PC-3 (cell line): ENCODE data around the gene APOL1. TPM values are rescaled to one million over a fixed set of nuclear protein-coding genes. Genes with fewer than 3 reads are reported as not detected.
A peak's percentile ranks its signal among the peaks of the same experiment; 100 is the strongest.

ENCODE experiments used
- ATAC-seq: fragments of 200-7000 bp; cut with Tn5 transposase; 2 replicates; pipeline ENCODE4 v1.9.1; 2020; ENCODE audit warnings: mild to moderate bottlenecking, moderate library complexity
- BruUV-seq: library from RNA; stranded (reverse); fragments of 400-500 nt; replicated peaks from 2 replicates; lab custom pipeline; 2021; lab: Mats Ljungman, UMichigan
- CTCF ChIA-PET: fragments of 300-600 bp; sonication (Branson Sonifier 250); formaldehyde crosslinking; loops from one replicate; lab custom pipeline; 2022; ENCODE audit warnings: antibody characterized with exemption; lab: Charles Lee
- POLR2A ChIA-PET: fragments of 300-600 bp; sonication (Branson Sonifier 250); formaldehyde crosslinking; loops from one replicate; lab custom pipeline; 2022; ENCODE audit warnings: antibody characterized with exemption; ENCODE audit not compliant: unreplicated experiment; lab: Charles Lee
- DNase-seq: peaks from one replicate; pipeline ENCODE4 v3.0.0-alpha.2; 2015
- H2AFZ ChIP-seq: fragments of 300-600 bp; sonication (generic); 2 replicates; pipeline ENCODE4 v1.6.0; 2016; ENCODE audit warnings: antibody characterized with exemption, low read length
- H3F3A ChIP-seq: fragments of 300-600 bp; sonication (generic); one replicate; pipeline ENCODE4 v1.6.0; 2017; ENCODE audit warnings: antibody characterized with exemption, low read length, control low read depth, mild to moderate bottlenecking; ENCODE audit not compliant: unreplicated experiment
- H3K27ac ChIP-seq: fragments of 300-600 bp; sonication (generic); 2 replicates; pipeline ENCODE4 v1.5.1; 2016; ENCODE audit warnings: mild to moderate bottlenecking, low read length
- H3K27me3 ChIP-seq: fragments of 300-600 bp; sonication (generic); 2 replicates; pipeline ENCODE4 v1.6.1; 2016; ENCODE audit warnings: low read length, mixed read lengths
- H3K36me3 ChIP-seq: fragments of 300-600 bp; sonication (generic); 2 replicates; pipeline ENCODE4 v1.6.1; 2016; ENCODE audit warnings: low read depth, mixed run types, low read length, mixed read lengths
- H3K4me1 ChIP-seq: fragments of 300-600 bp; sonication (generic); 2 replicates; pipeline ENCODE4 v1.5.1; 2016; ENCODE audit warnings: low read length; ENCODE audit not compliant: insufficient read depth
- H3K4me2 ChIP-seq: fragments of 300-600 bp; sonication (generic); 2 replicates; pipeline ENCODE4 v1.6.0; 2016; ENCODE audit warnings: low read length
- H3K4me3 ChIP-seq: fragments of 300-600 bp; sonication (generic); 2 replicates; pipeline ENCODE4 v1.5.1; 2016; ENCODE audit warnings: mild to moderate bottlenecking, low read length, mixed read lengths
- H3K79me2 ChIP-seq: fragments of 300-600 bp; sonication (generic); 2 replicates; pipeline ENCODE4 v1.6.1; 2017; ENCODE audit warnings: low read length, mixed read lengths
- H3K9ac ChIP-seq: fragments of 300-600 bp; sonication (generic); 2 replicates; pipeline ENCODE4 v1.6.0; 2016; ENCODE audit warnings: mild to moderate bottlenecking, low read length
- H3K9me2 ChIP-seq: fragments of 300-600 bp; sonication (generic); replicated peaks from 2 replicates; pipeline ENCODE4 v1.6.1; 2016; ENCODE audit warnings: mixed run types, low read length, mixed read lengths
- H3K9me3 ChIP-seq: fragments of 300-600 bp; sonication (generic); 2 replicates; pipeline ENCODE4 v1.6.1; 2016; ENCODE audit warnings: low read length, mixed read lengths
- H4K20me1 ChIP-seq: fragments of 300-600 bp; sonication (generic); 2 replicates; pipeline ENCODE4 v1.6.1; 2016; ENCODE audit warnings: low read length, mixed read lengths
- CTCF ChIP-seq: fragments of 300-600 bp; sonication (generic); conservative IDR thresholded peaks from 2 replicates; pipeline ENCODE4 v1.5.1; 2017; ENCODE audit warnings: antibody characterized with exemption, low read depth, mild to moderate bottlenecking, low read length
- EZH2 ChIP-seq: fragments of 300-600 bp; sonication (generic); IDR thresholded peaks from one replicate; pipeline ENCODE4 v1.6.1; 2017; ENCODE audit warnings: antibody characterized with exemption, mild to moderate bottlenecking, low read length; ENCODE audit not compliant: unreplicated experiment
- EZH2phosphoT487 ChIP-seq: fragments of 300-600 bp; sonication (generic); IDR thresholded peaks from 2 replicates; pipeline ENCODE4 v1.6.1; 2018; ENCODE audit warnings: mild to moderate bottlenecking, antibody characterized with exemption, low read length, borderline replicate concordance
- intact Hi-C: fragments of 100-400 bp; cut with micrococcal nuclease; formaldehyde crosslinking; loops from 2 replicates; pipeline ENCODE4 v1.9.0; 2023
- total RNA-seq: library from RNA; depleted of rRNA; stranded (reverse); fragments of >200 nt; gene quantifications from 2 replicates; pipeline ENCODE4 v1.2.3, GENCODE V29; 2014

APOL1 gene
- total RNA-seq, 1 experiment from 2014 or later: not detected

- Histone ChIP-seq H3K27me3 (0 out of 2 replicates have a peak, but pooled peaks cover 4% of the 10 kb centered on the region), H3K27ac (no peak overlapping the region), H3K4me3 (no peak overlapping the region), H3K36me3 (no peaks in the 10 kb centered on the region), H3K9me3 (no peaks in the 10 kb centered on the region), H4K20me1 (no peaks in the 10 kb centered on the region), H3K4me1 (no peaks in the 10 kb centered on the region), H2AFZ (no peak overlapping the region), H3K9ac (no peak overlapping the region), H3K9me2 (no peaks in the 10 kb centered on the region), H3F3A (no peaks in the 10 kb centered on the region), H3K4me2 (no peak overlapping the region), H3K79me2 (no peaks in the 10 kb centered on the region)
- DNase-seq: no peak
- ATAC-seq: no peak
- CTCF ChIA-PET: no interaction called here
- intact Hi-C loops: loop anchor here (5.0 kb wide), 1 partner anchor 71 kb away; no protein-coding TSS in a partner anchor
- POLR2A ChIA-PET: no interaction called here
- TF ChIP-seq CTCF: no peak
- no peak for TF ChIP-seq EZH2phosphoT487
- TF ChIP-seq EZH2: no peak
- BruUV-seq: no TSS peak
These were observed 30.0 kb upstream of the APOL1 start for GRCh38 chr22:36222887-36223450.

- H3K9me2 ChIP-seq: no peaks in the 10 kb centered on the region
- no TSS peak for BruUV-seq
- no peaks in the 10 kb centered on the region for H4K20me1 ChIP-seq
- no peaks in the 10 kb centered on the region for H3K4me1 ChIP-seq
- no peaks in the 10 kb centered on the region for H3F3A ChIP-seq
- no peak overlapping the region for H3K4me2 ChIP-seq
- H3K36me3 ChIP-seq: no peaks in the 10 kb centered on the region
- no peak overlapping the region for H3K4me3 ChIP-seq
- no peaks in the 10 kb centered on the region for H3K9me3 ChIP-seq
- DNase-seq: no peak
- CTCF ChIA-PET: no interaction called here
- H2AFZ ChIP-seq: no peak overlapping the region
- no peak overlapping the region for H3K27ac ChIP-seq
- no peak for TF ChIP-seq CTCF
- no peak for TF ChIP-seq EZH2phosphoT487
- no peak for TF ChIP-seq EZH2
- POLR2A ChIA-PET: no interaction called here
- intact Hi-C loops: loop anchor here (5.0 kb wide), 1 partner anchor 71 kb away; no protein-coding TSS in a partner anchor
- no peak for ATAC-seq
- no peaks in the 10 kb centered on the region for H3K79me2 ChIP-seq
- H3K9ac ChIP-seq: no peak overlapping the region
- H3K27me3 ChIP-seq: no peaks in the 10 kb centered on the region
These were observed 29.4 kb upstream of the APOL1 start for GRCh38 chr22:36223504-36223903.

GRCh38 chr22:36224245-36224644 is 28.7 kb upstream of the APOL1 start:
- no peak overlapping the region for H3K4me2 ChIP-seq
- H3K36me3 ChIP-seq: no peaks in the 10 kb centered on the region
- H3K9me2 ChIP-seq: no peaks in the 10 kb centered on the region
- no peak overlapping the region for H3K9ac ChIP-seq
- no peaks in the 10 kb centered on the region for H4K20me1 ChIP-seq
- H3K4me1 ChIP-seq: no peaks in the 10 kb centered on the region
- DNase-seq: peak; percentile 12
- H3K79me2 ChIP-seq: no peaks in the 10 kb centered on the region
- no peak for TF ChIP-seq EZH2
- no peak for TF ChIP-seq EZH2phosphoT487
- no peak for TF ChIP-seq CTCF
- ChIA-PET POLR2A (no interaction called here), CTCF (no interaction called here)
- no peaks in the 10 kb centered on the region for H3K9me3 ChIP-seq
- intact Hi-C loops: loop anchor here (5.0 kb wide), 1 partner anchor 72 kb away; no protein-coding TSS in a partner anchor
- no peaks in the 10 kb centered on the region for H3F3A ChIP-seq
- H3K27me3 ChIP-seq: no peaks in the 10 kb centered on the region
- no peak for ATAC-seq
- BruUV-seq: no TSS peak
- no peak overlapping the region for H2AFZ ChIP-seq
- H3K27ac ChIP-seq: no peak overlapping the region
- no peak overlapping the region for H3K4me3 ChIP-seq
